GM13976 (cell line): ENCODE measurements around the gene STAT5A.
"Not testable (repeated sequence)": the region's sequence is repeated elsewhere in the genome, so short reads cannot be mapped to it uniquely, and the experiment has no call there.

Experiments used
- DNase-seq: peaks from one replicate; pipeline ENCODE4 v3.0.0; 2012; ENCODE audit warnings: low spot score
- CTCF ChIP-seq: IDR thresholded peaks from 2 replicates; pipeline ENCODE4 v1.5.1; 2012; ENCODE audit warnings: borderline replicate concordance, mild to moderate bottlenecking; ENCODE audit not compliant: insufficient read depth; ENCODE audit errors: extremely low read depth, missing control alignments, control extremely low read depth
- in situ Hi-C: fragments of 300-500 bp; cut with MboI; formaldehyde crosslinking; loops from one replicate; pipeline ENCODE4 v1.12.0; 2022; ENCODE audit warnings: low sequenced_read_pairs, mixed read lengths, inconsistent platforms; ENCODE audit not compliant: unreplicated experiment

The STAT5A gene

GRCh38 chr17:42287977-42288802 lies at the start of gene STAT5A:
Gene STAT5A (plus strand): TSS chr17:42288498. CDS start chr17:42289412, 914 bp downstream.
- in situ Hi-C loops, result no loop called here
- no peak for TF ChIP-seq CTCF

GRCh38 chr17:42239576-42239975 lies 48.7 kb upstream of the STAT5A start:
- DNase-seq, in situ Hi-C loops: not testable (repeated sequence)

More at GRCh38 chr17:42287977-42288802, at the start of gene STAT5A:
- peak; percentile 91 for DNase-seq

GRCh38 chr17:42240201-42240600 lies 48.1 kb upstream of the STAT5A start:
- in situ Hi-C loops, result no loop called here
- TF ChIP-seq CTCF, result no peak
- DNase-seq, result no peak

GRCh38 chr17:42240863-42241262 lies 47.4 kb upstream of the STAT5A start:
- DNase-seq, in situ Hi-C loops: not testable (repeated sequence)

GRCh38 chr17:42241871-42242270 lies 46.4 kb upstream of the STAT5A start:
- TF ChIP-seq CTCF, result no peak
- in situ Hi-C loops, result no loop called here
- DNase-seq, result no peak

GRCh38 chr17:42243493-42243982 lies 44.8 kb upstream of the STAT5A start:
- no peak for DNase-seq
- no peak for TF ChIP-seq CTCF
- in situ Hi-C loops, result no loop called here

GRCh38 chr17:42244116-42244515 lies 44.2 kb upstream of the STAT5A start:
- in situ Hi-C loops, DNase-seq: not testable (repeated sequence)

- in situ Hi-C loops, DNase-seq: not testable (repeated sequence)
These were observed 43.1 kb upstream of the STAT5A start for GRCh38 chr17:42245183-42245582.

GRCh38 chr17:42246515-42246914 lies 41.8 kb upstream of the STAT5A start:
- no peak for DNase-seq
- no peak for TF ChIP-seq CTCF
- in situ Hi-C loops, result no loop called here
